Liver (tissue), 9 donors: Measurements from ENCODE around the gene PSMB7. TPM values are rescaled to one million over a fixed set of nuclear protein-coding genes. Genes with fewer than 3 reads are reported as not detected.

Experiments used
- DNase-seq: peaks from one replicate; pipeline ENCODE4 v3.0.0-alpha.2; 2017; ENCODE audit warnings: low spot score
- H3K27ac ChIP-seq, 2 donors: one replicate each; pipeline ENCODE4 v1.7.0; 2013; ENCODE audit warnings: inconsistent platforms in 2 of 2, low read length in 2 of 2, control low read depth in 1 of 2, low read depth in 1 of 2, mild to moderate bottlenecking in 1 of 2
- H3K27me3 ChIP-seq, 4 donors: one replicate each; pipeline versions ENCODE4 v1.6.1 to v1.7.0; 2013; ENCODE audit warnings: low read length in 3 of 4, inconsistent platforms in 1 of 4, mild to moderate bottlenecking in 1 of 4, moderate library complexity in 1 of 4; ENCODE audit not compliant: control insufficient read depth in 4 of 4, insufficient read depth in 4 of 4
- H3K36me3 ChIP-seq, 4 donors: one replicate each; pipeline versions ENCODE4 v1.6.1 to v1.7.0; 2013; ENCODE audit warnings: low read length in 3 of 4, mild to moderate bottlenecking in 3 of 4, low read depth in 1 of 4, moderate library complexity in 1 of 4; ENCODE audit not compliant: control insufficient read depth in 4 of 4, insufficient read depth in 3 of 4
- H3K4me1 ChIP-seq, 4 donors: one replicate each; pipeline versions ENCODE4 v1.6.1 to v1.7.0; 2013; ENCODE audit warnings: low read length in 3 of 4, mild to moderate bottlenecking in 3 of 4, moderate library complexity in 1 of 4; ENCODE audit not compliant: control insufficient read depth in 4 of 4, insufficient read depth in 4 of 4
- H3K4me3 ChIP-seq, 3 donors: one replicate each; pipeline versions ENCODE4 v1.6.1 to v1.7.0; 2013; ENCODE audit warnings: low read length in 3 of 3, control low read depth in 1 of 3, low read depth in 1 of 3, mild to moderate bottlenecking in 1 of 3
- H3K9ac ChIP-seq, 2 donors: one replicate each; pipeline ENCODE4 v1.7.0; 2013; ENCODE audit warnings: low read length in 2 of 2, mild to moderate bottlenecking in 2 of 2, moderate library complexity in 2 of 2, control low read depth in 1 of 2, low read depth in 1 of 2
- H3K9me3 ChIP-seq, 4 donors: one replicate each; pipeline versions ENCODE4 v1.6.1 to v1.7.0; 2013; ENCODE audit warnings: low read length in 3 of 4; ENCODE audit not compliant: control insufficient read depth in 4 of 4
- CTCF ChIP-seq: fragments of 150-350 bp; IDR thresholded peaks from 2 replicates; pipeline ENCODE4 v1.5.1; 2017; ENCODE audit warnings: improper control_type of control experiment, low read depth, low read length; ENCODE audit not compliant: missing input control
- EGR1 ChIP-seq, 2 donors: IDR thresholded peaks; 2 replicates each; pipeline ENCODE4 v1.6.1; 2016 to 2018; ENCODE audit warnings: antibody characterized with exemption in 2 of 2, low read depth in 2 of 2
- FOXA1 ChIP-seq: IDR thresholded peaks from 2 replicates; pipeline ENCODE4 v1.6.1; 2016; ENCODE audit warnings: antibody characterized with exemption
- GABPA ChIP-seq, 2 donors: IDR thresholded peaks in 1 of 2; conservative IDR thresholded peaks in 1 of 2; 2 replicates each; pipeline ENCODE4 v1.6.1; 2016; ENCODE audit warnings: antibody characterized with exemption in 2 of 2, mild to moderate bottlenecking in 1 of 2, moderate library complexity in 1 of 2
- HNF4A ChIP-seq, 2 donors: conservative IDR thresholded peaks; 2 replicates each; pipeline ENCODE4 v1.6.1; 2016; ENCODE audit warnings: antibody characterized with exemption in 2 of 2, mild to moderate bottlenecking in 2 of 2
- HNF4G ChIP-seq: IDR thresholded peaks from 2 replicates; pipeline ENCODE4 v1.6.1; 2016; ENCODE audit warnings: antibody characterized with exemption
- JUND ChIP-seq, 2 donors: IDR thresholded peaks; 2 replicates each; pipeline ENCODE4 v1.6.1; 2016; ENCODE audit warnings: antibody characterized with exemption in 2 of 2
- MAX ChIP-seq: IDR thresholded peaks from 2 replicates; pipeline ENCODE4 v1.6.1; 2016; ENCODE audit warnings: antibody characterized with exemption
- NR2F2 ChIP-seq: IDR thresholded peaks from 2 replicates; pipeline ENCODE4 v1.6.1; 2016; ENCODE audit warnings: antibody characterized with exemption
- RAD21 ChIP-seq, 2 donors: IDR thresholded peaks; 2 replicates each; pipeline ENCODE4 v1.6.1; 2016; ENCODE audit warnings: antibody characterized with exemption in 2 of 2, mild to moderate bottlenecking in 2 of 2
- RXRA ChIP-seq, 2 donors: IDR thresholded peaks; 2 replicates each; pipeline ENCODE4 v1.6.1; 2017 to 2018; ENCODE audit warnings: antibody characterized with exemption in 2 of 2, mild to moderate bottlenecking in 1 of 2
- SP1 ChIP-seq: IDR thresholded peaks from 2 replicates; pipeline ENCODE4 v1.6.1; 2018; ENCODE audit warnings: antibody characterized with exemption, mild to moderate bottlenecking
- TAF1 ChIP-seq: conservative IDR thresholded peaks from 2 replicates; pipeline ENCODE4 v1.6.1; 2016; ENCODE audit warnings: antibody characterized with exemption, mild to moderate bottlenecking
- YY1 ChIP-seq: IDR thresholded peaks from 2 replicates; pipeline ENCODE4 v1.6.1; 2016; ENCODE audit warnings: antibody characterized with exemption, mild to moderate bottlenecking
- ZBTB33 ChIP-seq: IDR thresholded peaks from 2 replicates; pipeline ENCODE4 v1.6.1; 2016; ENCODE audit warnings: antibody characterized with exemption
- WGBS: extraction: QIAGEN DNeasy Blood & Tissue Kit; methylation state at CpG from one replicate; pipeline ENCODE4 v1.1.7; 2013; 5-methylcytosine and 5-hydroxymethylcytosine counted together
- polyA plus RNA-seq, 2 donors: library from polyadenylated mRNA; stranded (reverse) in 1 of 2; unstranded in 1 of 2; fragments of 200-250 nt in 1 of 2; fragments of >200 nt in 1 of 2; fragmentation: Nextera tagmentation in 1 of 2; extraction: Ambion mirVana in 1 of 2; gene quantifications; one replicate each; pipeline versions ENCODE4 v1.2.1 to v1.2.3, GENCODE V29; 2013 to 2015
- total RNA-seq, 2 donors: library from RNA; depleted of rRNA; stranded (reverse); fragments of >200 nt; gene quantifications; one replicate each; pipeline ENCODE4 v1.2.3, GENCODE V29; 2014
- TF ChIP-seq, protein P1 (sequence below): IDR thresholded peaks from 2 replicates; pipeline ENCODE4 v1.6.1; 2016; ENCODE audit warnings: antibody characterized with exemption
- donor health status: healthy.
- donor health status: healthy.
- donor health status: healthy.
- donor health status: healthy.
- donor health status: healthy.

The PSMB7 gene
- total and polyA plus RNA-seq, 4 donors: 90.9 to 183 (median 134) TPM

GRCh38 chr9:124452326-124452725, 37.1 kb upstream of the PSMB7 start (continued):
- TF ChIP-seq, protein P1, sequence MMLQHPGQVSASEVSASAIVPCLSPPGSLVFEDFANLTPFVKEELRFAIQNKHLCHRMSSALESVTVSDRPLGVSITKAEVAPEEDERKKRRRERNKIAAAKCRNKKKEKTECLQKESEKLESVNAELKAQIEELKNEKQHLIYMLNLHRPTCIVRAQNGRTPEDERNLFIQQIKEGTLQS: no peak
- TF ChIP-seq TAF1 (no peak), SP1 (no peak), FOXA1 (no peak), YY1 (no peak), RXRA (IDR thresholded peaks at IDR 0.05) (no peak), RAD21 (IDR thresholded peaks at IDR 0.05) (no peak), JUND (IDR thresholded peaks at IDR 0.05) (no peak)

DNA sequence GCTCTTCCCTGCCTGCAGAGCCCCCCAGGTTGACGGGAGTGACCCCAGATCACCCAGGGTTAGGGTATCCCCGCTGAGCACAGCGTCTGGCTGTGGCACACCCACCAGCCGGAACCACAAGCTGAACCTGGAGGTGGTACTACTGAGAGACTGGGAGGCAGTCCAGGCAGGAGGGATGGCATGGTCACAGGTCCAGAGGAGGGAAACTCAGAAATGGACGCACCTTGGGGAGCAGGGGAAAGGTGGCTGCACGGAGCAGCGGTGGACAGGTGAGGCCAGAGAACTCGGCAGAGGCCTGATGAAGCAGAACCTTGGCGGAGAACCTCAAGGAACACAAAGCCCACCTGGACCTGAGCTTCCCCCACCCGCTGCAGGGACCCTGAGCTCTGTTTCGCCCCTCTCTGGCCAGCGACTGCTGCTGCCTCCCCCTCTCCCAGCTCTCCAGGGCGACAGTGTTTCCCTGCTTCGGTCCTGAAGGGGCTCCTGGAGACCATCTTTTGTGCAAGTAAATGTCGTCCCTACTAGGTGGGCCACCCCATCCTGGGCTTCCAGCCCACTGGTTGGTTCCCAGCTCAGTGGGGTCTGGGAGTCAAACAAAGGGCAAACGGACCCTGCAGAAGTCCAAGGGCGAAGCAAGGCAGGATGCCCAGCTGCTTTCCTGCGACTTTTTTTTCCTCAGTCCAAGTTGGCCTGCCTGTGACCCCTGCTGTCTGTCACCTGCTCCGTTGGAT, 35.9 kb upstream of the PSMB7 start:
- no peak for TF ChIP-seq CTCF
- no peak for TF ChIP-seq ZBTB33
- TF ChIP-seq GABPA (IDR thresholded peaks at IDR 0.05 in 1 of 2, conservative IDR thresholded peaks at IDR 0.05 in 1 of 2): no peak
- TF ChIP-seq FOXA1: no peak
- no peak for TF ChIP-seq YY1
- TF ChIP-seq HNF4A (conservative IDR thresholded peaks at IDR 0.05): no peak
- TF ChIP-seq RXRA (IDR thresholded peaks at IDR 0.05): no peak
- no peak for TF ChIP-seq NR2F2
- Histone ChIP-seq H3K27ac (no peak overlapping the region), H3K27me3 (peaks cover 2 to 11% (median 8%) of the 10 kb centered on the region in 4 donors), H3K36me3 (no peaks in the 10 kb centered on the region), H3K9ac (no peak overlapping the region), H3K4me3 (no peak overlapping the region), H3K4me1 (peaks cover 3 to 8% (median 5%) of the 10 kb centered on the region in 4 donors), H3K9me3 (no peaks in the 10 kb centered on the region)
- 42% methylated on average over 19 of the region's 19 CpGs for WGBS
- no peak for DNase-seq

DNA sequence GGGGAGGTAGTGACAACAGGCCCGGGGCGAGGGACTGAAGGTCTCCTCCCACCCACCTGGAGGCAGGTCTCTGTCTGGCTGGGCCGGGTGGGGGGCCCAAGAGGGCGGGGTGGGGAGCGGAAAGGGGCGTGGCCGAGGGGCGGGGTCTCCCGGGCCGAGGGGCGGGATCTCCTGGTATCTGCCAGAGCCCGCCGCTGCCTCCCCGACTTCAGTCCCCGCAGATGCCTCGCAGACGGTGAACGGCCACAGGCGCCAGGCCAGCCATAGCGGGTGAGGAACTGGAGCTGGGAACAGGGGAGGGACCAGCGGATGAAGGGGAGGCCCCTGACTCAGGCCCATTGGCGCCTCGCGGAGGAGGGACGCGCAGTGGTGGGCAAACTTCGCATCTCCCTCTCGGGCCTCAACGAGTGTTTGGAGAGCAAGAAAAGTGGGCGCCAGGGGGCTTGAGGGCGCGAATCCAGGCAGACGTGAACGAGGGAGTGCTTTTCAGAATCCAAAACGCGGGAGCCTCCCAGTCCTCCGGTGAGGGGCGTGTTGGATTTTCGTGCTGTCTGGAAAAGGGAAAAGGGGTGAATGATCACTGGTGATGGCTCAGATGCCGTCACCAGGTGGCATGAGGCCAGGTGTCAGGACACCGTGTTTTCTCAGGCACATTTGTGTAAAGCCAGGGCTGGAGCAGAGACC, 35.1 kb upstream of the PSMB7 start, which contains the start of gene ADGRD2:
Gene ADGRD2, plus strand, starts transcription at position 211 of the 684 bp plus-strand sequence. CDS start 1,216 bp downstream, outside the sequence.
- TF ChIP-seq HNF4G (no peak), RXRA (IDR thresholded peaks at IDR 0.05) (no peak), ZBTB33 (no peak), RAD21 (IDR thresholded peaks at IDR 0.05) (no peak), CTCF (no peak), EGR1 (IDR thresholded peaks at IDR 0.05; ENCODE audit: low read depth in 2 of 2) (no peak), YY1 (no peak), TAF1 (no peak), SP1 (no peak), NR2F2 (no peak), FOXA1 (no peak), HNF4A (conservative IDR thresholded peaks at IDR 0.05) (no peak), GABPA (IDR thresholded peaks at IDR 0.05 in 1 of 2, conservative IDR thresholded peaks at IDR 0.05 in 1 of 2) (no peak), MAX (no peak)
- TF ChIP-seq, protein P1: no peak
- H3K27me3 ChIP-seq: peaks cover 2 to 11% (median 8%) of the 10 kb centered on the region in 4 donors
- DNase-seq: no peak
- no peaks in the 10 kb centered on the region for H3K9me3 ChIP-seq
- no peak within 1 kb of the TSS for H3K27ac ChIP-seq
- H3K4me3 ChIP-seq: no peak within 1 kb of the TSS
- no peaks in the 10 kb centered on the region for H3K36me3 ChIP-seq
- 10% methylated on average over 41 of the region's 41 CpGs for WGBS
- H3K9ac ChIP-seq: no peak within 1 kb of the TSS
- H3K4me1 ChIP-seq: peaks cover 3 to 8% (median 5%) of the 10 kb centered on the region in 4 donors
